Activated CD8-positive, alpha-beta memory T cell treated with anti-CD3 and anti-CD28 coated beads, Interleukin-2, amount 50 U/mL, for 24 hours (primary cell): Measurements from ENCODE around the gene TEX22.

Experiments
- DNase-seq: peaks from one replicate; pipeline ENCODE4 v3.0.0-alpha.2; 2020; ENCODE audit errors: extremely low read depth

TEX22 gene

GRCh38 chr14:105439179-105439578 lies 40.8 kb downstream of the TEX22 start:
- no peak for DNase-seq

GRCh38 chr14:105439710-105440553 lies 41.6 kb downstream of the TEX22 start:
- DNase-seq, result no peak

DNA sequence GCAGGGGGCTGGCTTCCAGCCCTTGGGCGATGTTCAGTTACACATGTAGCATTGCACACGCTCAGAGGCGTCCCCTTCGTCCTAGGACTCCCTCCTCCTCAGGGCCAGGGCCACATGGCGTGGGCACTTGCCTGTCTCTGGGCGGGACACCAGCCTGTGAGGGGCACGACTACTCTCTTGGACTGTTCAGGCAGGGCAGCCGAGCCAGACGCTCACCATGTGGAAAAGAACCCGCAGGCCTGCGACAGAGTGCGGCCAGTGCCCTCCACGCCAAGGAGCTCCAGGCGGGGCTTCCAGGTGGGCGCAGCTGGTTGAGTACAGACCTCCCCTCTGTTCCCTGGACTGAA lies 42.2 kb downstream of the TEX22 start:
- no peak for DNase-seq

- DNase-seq, result no peak
These were observed 42.7 kb downstream of the TEX22 start for GRCh38 chr14:105440992-105441391.

- no peak for DNase-seq
These were observed 43.8 kb downstream of the TEX22 start for GRCh38 chr14:105442125-105442524.

DNA sequence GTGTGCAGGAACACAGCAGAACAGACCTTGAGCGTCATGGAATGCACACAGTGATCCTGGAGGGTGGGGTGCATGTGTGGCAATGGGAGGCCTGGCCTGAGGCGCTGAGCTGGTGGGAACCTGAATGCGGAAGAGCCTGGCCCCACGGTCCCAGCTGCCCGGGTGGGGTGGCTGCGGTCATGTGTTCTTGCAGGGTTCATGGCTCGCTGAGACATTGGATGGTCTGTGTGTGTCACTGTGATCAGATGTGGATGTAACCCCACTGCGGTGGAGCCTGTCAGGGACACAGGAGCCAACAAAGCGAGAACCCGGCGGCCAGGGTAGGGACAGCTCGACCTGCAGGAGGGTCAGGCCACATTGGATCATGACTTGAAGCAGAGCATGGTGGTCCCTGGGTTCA lies 44.5 kb downstream of the TEX22 start:
- no peak for DNase-seq

DNA sequence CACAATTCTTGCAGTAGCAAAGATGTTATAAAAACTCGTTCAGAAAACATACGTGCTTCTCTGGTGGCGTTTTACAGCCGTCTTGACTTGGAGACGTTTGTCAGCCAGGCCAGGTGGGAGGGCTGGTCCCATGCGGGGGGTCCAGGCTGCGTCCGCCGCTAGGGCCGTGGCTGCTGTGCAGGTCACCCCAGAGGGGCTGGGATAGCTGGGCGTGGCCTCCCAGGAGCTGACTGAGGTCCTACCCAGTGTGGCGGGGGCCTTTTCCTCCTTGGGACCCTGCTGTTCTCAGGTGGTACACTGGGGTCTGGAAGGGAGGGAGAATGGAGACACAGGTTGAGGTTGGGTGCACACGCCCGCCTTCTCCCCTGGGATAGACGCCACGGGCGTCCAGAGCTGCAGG lies 46.5 kb downstream of the TEX22 start:
- DNase-seq, result no peak

- no peak for DNase-seq
These were observed 47.0 kb downstream of the TEX22 start for GRCh38 chr14:105445290-105445689.

DNA sequence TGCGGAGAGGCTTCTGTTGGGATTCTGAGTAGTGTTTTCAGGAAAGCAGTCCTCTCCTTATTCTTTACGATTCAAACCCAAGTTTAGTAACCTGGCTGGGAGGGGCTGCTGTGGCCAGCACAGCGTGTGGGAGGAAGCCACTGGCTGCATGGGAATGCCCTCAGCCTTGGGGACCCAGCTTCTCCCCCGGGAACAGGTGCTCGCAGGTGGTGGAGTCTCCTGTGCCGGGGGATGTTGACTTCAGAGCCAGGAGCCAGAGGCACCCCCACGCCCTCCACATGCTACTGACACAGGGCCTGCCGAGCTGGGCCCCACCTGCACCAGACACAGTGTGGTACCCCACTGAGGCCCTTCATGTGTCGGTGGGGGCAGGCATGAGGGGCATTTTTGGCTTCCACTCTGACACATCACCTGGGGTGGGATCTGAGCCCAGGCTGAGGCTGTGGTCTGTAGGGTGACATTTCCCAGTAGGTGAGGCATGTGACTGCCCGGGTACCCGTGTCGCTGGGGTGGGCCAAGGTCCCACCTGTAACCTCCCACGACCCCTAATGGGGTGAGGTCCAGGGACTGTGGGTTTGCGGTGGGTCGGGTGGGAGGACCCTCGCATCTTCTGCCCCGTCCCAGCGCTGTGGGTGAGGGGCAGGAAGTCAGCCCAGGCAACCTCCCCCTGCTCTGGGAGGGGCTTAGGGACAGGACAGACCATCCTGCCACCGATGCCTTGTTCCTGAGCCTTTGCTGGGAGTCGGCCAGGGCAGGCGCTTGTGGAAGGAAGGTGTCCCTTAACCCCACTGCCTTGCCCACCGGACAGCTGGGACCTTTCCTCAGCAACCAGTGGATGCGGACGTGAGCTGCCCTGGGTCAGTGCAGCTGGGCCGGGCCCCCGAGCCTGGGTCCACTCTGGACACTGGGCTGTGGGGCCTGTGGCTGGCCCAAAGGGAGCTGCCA lies 47.8 kb downstream of the TEX22 start:
- no peak for DNase-seq

DNA sequence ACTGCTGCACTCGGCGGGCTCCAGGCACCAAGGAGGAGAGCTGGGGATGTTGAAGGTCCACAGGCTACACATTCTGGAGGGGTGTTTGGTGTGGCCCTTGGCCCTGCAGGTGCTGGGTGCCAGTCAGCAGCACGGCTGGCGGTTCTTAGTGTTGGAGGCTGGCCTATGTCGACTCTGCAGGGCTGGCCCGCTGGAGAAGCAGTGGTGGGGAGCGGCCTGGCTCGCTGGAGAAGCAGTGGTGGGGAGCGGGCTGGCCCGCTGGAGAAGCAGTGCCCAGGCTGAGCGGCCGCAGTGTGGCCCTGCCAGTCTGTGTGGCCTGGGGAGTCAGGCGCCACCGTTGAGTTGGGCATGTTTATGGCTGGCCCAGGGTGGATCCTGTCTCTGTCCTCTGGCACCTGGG lies 48.6 kb downstream of the TEX22 start:
- DNase-seq, result no peak

GRCh38 chr14:105447651-105448640 lies 49.6 kb downstream of the TEX22 start:
- no peak for DNase-seq

GRCh38 chr14:105448706-105449111 lies 50.4 kb downstream of the TEX22 start:
- DNase-seq, result peak; percentile 4

DNA sequence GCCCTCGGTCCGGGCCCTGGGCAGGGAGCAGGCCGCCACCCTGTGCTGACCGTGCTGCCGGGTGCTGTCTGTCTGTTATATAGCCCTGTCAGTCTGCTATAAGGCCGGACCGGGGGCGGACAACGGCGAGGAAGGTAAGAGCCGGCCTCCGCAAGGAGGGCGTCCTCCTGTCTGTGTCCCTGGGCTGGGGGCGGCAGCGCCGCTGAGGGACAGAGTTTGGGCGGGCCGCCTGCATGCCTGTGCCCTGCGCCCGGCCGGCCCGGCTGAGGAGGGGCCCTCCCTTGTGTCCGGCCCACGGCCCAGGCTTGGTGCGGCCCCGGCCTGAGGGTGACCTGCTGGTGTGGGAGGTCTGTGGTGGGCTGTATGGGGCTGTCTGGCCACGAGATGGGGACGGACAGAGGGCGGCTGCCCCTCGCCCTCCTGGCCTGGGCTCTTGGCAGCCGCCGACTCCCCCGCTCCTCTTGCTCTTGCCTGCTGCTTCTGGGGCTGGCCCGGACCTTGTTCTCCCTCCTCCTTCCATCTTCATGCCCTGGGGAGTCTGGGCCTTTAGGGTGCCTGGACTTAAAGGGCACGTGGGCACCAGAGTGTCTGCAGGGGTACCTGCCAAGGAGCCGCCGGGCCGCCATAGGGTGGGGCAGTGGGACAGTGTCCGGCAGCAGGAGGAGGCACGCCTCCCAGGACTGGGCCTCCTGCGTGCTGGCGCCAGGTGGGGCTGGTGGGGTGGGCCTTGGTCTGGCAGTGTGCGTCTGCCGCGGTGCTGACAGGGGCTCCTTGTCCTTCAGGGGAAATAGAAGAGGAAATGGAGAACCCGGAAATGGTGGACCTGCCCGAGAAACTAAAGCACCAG lies 51.2 kb downstream of the TEX22 start:
- DNase-seq, result no peak

DNA sequence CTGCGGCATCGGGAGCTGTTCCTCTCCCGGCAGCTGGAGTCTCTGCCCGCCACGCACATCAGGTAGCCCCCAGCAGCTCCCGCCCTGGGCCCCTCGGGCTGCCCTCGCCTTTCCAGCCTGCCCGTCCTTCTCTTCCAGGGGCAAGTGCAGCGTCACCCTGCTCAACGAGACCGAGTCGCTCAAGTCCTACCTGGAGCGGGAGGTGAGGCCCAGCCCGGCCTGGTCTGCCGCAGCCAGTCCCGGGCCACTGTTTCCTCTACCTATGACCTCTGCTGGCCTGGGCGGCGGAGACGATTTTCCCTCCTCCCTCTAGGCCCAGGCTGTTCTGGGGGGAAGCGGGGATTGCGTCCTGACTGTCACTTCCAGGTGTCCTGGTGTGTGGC lies 51.8 kb downstream of the TEX22 start:
- no peak for DNase-seq

- DNase-seq, result no peak
These were observed 52.8 kb downstream of the TEX22 start for GRCh38 chr14:105450864-105451720.

DNA sequence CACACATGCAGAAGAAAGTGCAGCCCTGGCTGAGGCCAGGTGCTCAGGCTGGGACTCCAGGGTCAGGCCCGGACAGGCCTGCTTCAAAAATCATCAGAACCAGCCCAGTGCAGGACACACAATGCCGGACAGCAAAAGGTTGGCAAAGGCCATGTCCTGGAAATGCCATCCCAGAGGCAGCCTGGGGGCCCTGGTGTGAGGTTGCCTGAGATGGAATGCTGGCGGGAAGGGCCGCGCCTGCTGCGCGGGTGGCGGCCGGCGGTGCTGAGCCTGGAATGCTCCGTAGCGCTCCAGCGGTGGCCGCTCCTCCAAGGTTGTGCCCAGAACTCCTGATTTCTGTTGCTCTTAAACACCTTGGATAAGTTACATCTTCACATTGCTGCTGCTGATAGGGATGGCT lies 54.6 kb downstream of the TEX22 start:
- DNase-seq, result no peak

GRCh38 chr14:105453847-105454246 lies 55.5 kb downstream of the TEX22 start:
- no peak for DNase-seq

DNA sequence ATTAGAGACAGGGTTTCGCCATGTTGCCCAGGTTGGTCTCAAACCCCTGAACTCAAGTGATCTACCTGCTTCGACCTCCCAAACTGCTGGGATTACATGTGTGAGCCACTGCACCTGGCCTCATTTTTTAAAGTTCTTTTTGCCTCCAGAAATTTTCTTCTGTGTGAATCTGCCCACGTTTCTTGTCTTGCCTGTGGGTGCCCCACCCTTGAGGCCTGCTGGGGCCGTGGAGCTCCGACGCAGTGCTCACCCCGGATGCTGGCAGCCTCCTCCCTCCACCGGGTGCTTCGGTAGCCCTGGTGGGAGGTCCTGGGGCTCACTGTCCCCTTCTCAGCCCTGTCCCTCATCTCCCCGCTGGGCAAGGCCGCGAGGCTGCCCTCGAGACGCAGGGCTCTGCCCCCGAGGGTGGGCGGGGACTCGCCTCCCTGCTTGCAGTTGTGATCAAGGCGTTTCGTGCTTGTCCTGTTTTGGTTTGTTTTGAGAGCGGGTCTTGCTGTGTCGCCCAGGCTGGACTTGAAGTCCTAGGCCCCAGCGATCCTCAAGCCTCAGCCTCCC lies 56.8 kb downstream of the TEX22 start:
- DNase-seq, result no peak
